Stimulated activated CD4-positive, alpha-beta T cell treated with anti-CD3 and anti-CD28 coated beads, Interleukin-15, amount 100 ng/mL, for 24 hours (primary cell): Measurements from ENCODE around the gene BBOF1.

ENCODE experiments used
- DNase-seq: peaks from one replicate; pipeline ENCODE4 v3.0.0-alpha.2; 2020

Gene BBOF1

DNA sequence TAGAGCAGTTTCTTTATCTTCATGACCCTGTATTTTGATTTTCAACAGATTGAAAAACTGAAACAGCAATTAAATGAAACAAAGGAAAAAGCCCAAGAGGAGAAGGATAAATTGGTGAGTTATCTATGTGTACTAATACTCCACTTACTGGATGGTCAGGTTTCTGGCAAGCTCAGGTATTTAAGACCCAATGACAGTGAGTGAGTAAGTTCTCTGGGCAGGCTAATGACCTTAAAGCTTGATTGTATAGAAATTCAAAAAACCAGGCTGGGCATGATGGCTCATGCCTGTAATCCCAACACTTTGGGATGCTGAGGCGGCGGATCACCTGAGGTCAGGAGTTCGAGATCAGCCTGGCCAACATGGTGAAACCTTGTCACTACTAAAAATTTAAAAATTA lies 10.0 kb downstream of the BBOF1 start:
- no peak for DNase-seq

DNA sequence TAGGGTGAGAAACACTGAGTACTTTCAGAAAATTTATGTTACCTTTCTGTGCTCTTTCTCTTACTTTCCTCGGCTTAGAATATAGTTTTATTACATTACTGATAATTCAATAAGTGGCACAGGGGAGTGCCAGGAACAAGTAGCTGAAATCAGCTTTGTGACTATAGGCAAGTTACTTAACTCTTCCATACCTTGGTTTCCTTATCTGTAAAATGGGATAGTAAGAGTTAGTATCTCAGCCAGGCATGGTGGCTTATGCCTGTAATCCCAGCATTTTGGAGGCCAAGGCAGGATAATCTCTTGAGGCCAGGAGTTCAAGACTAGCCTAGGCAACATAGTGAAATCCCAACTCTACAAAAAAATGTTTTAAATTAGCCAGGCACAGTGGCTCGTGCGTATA lies 15.4 kb downstream of the BBOF1 start:
- DNase-seq = no peak

- DNase-seq = no peak
Measured at GRCh38 chr14:74035556-74035955, 16.4 kb downstream of the BBOF1 start.

GRCh38 chr14:74038020-74038859 lies 19.1 kb downstream of the BBOF1 start:
- DNase-seq = no peak

DNA sequence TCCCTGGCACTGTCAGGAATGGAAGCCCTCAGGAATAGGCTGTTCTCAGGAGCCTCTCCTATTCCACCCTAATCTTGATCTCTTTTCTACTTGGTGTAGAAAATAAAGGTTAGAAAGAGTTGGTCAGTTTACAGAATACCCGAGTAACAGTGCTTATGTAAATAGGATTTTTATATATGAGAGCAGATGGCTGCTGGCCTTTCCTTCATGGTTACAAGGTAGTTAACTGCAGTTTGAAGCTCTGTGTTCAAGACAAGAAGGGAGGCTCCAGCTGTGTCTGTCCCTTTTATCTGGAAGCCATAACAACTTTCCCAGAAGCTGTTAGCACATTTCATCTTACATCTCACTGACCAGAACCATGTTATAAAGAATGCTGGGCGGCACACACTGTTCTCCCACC lies 23.1 kb downstream of the BBOF1 start:
- no peak for DNase-seq

DNA sequence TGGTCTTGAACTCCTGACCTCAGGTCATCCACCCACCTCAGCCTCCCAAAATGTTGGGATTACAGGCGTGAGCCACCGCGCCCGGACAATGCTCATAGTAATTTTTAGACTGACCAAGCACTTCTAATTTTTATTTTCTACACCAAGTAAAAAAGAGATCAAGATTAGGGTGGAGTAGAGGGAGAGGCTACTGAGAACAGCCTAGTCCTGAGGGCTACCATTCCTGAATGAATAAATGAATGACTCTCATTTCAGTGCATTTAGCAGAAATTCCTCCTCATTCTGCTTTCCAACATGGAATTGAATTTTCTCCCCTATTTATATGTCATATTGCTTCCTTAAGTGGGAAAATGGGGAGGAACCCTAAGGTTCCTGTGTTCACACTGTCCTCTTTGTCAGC lies 26.4 kb downstream of the BBOF1 start:
- no peak for DNase-seq

DNA sequence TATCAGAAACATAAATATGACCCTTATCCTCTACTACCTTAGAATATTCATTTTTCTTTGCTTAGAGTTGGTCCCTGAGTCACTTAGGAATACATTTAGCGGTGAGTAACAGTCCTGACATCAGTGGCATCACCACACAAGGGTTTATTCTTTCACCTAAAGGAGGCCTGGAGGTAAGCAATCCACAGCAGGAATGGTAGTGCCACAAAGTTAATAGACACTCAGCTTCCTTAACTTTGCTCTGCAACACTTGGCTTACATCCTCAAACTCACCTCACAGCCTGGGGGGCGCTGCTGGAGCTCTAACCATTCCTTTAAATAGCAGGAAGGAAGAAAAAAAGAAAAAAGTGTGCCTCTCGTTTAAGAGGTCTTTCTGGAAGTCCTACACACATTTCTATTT lies 29.1 kb downstream of the BBOF1 start:
- DNase-seq = no peak

DNA sequence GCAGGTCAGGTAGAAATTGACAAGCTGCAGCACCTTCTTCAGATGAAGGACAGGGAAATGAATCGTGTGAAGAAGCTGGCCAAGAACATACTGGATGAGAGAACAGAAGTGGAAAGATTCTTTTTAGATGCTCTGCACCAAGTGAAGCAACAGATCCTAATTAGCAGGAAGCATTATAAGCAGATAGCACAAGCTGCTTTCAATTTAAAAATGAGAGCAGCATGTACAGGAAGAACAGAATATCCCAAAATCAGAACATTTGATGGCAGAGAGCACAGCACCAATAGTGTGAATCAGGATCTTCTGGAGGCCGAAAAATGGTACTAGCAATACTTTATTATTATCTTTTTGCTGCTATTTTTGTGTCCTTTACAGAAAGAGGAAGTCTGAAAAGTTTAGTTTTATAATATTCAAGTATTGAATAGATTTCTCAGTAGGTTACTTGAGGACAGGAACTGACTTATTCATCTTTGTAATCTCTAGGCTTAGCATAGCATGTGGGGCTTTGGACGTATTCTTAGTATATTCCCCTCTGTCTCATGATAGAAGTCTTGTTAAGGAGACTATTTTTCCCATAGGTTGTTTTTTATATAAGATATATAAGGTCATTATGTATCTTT lies 30.8 kb downstream of the BBOF1 start:
- no peak for DNase-seq

DNA sequence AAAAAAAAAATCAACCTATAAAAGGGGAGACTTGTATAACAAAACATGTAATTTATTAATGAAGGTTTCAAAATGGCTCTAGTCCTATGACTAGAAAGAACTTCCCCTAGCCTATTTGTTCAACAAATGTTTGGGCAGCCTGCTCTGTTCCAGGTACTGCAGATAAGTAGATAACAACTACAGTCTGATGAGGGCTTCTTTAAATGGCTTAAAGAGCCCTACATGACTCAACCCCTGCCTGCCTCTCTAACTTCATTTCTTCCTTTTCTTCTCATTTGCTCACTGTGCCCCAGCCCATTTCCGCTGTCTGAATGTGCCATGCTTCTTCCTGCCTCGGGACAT lies 43.6 kb downstream of the BBOF1 start:
- no peak for DNase-seq

GRCh38 chr14:74064426-74064825 lies 45.3 kb downstream of the BBOF1 start:
- no peak for DNase-seq

DNA sequence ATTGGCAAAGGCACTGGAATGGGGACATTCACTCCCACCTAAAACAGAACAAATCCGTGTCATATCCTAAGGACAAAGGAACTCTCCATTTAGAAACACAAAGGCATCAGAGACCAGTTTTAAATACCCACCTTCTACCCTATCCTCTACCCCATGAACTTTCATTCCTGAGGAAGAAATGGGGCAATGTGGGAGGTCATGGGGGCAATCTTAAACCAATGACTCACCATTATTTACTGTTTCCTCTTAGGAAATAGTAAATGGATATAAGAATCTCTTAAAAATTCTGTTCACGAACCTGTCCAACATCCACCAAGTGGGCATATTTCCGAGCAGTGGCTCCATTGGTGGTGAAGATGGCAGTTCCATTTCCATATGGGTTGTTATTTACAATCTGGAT lies 45.7 kb downstream of the BBOF1 start:
- no peak for DNase-seq

GRCh38 chr14:74065746-74066575 lies 46.8 kb downstream of the BBOF1 start:
- no peak for DNase-seq

DNA sequence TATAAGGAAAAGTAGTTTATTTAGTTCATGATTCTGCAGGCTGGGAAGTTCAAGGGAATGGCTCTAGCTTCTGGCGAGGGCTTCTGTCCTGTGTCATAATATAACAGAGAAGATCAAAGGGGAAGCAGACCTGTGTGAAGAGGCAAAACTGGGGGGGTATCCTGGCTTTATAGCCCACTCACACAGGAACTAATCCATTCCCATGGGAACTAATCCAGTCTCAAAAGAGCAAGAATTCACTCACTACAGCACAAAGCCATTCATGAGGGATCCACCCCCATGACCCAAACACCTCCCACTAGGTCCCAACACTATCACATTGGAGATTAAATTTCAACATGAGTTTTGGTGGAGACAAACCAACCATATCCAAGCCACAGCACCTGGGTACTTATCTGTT lies 58.3 kb downstream of the BBOF1 start:
- no peak for DNase-seq

DNA sequence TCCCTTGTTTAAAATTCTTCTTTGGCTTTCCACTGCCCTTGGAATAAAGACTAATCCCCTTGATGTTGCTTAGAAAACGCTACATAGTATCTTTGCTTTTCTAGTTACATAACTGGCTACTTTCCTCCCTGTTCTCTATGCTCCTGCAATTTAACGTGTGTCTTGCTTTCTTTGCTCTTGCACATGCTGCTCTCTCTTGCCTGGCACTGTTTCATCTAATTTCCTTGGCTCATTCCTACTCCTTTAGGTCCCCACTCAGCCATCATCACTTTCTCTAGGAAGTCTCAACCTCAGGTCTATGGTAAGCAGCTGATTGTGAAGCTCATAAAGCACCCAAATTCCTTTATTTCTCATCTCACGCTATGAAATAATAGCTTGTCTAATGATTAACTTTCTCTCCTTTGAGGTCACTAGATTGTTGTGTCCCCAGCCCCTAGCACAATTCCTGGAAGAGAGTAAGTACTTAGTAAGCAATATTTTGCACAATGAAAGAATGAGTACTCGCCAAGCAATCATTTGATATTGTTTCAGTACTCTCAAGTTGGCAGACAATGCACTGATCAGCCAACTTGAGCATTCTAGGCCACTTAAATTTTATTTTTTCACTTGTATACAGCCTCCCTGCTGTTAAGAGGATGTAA lies 61.8 kb downstream of the BBOF1 start:
- no peak for DNase-seq

- DNase-seq = no peak
Measured at GRCh38 chr14:74081491-74081890, 62.3 kb downstream of the BBOF1 start.

- no peak for DNase-seq
Measured at GRCh38 chr14:74083161-74083560, 64.0 kb downstream of the BBOF1 start.

DNA sequence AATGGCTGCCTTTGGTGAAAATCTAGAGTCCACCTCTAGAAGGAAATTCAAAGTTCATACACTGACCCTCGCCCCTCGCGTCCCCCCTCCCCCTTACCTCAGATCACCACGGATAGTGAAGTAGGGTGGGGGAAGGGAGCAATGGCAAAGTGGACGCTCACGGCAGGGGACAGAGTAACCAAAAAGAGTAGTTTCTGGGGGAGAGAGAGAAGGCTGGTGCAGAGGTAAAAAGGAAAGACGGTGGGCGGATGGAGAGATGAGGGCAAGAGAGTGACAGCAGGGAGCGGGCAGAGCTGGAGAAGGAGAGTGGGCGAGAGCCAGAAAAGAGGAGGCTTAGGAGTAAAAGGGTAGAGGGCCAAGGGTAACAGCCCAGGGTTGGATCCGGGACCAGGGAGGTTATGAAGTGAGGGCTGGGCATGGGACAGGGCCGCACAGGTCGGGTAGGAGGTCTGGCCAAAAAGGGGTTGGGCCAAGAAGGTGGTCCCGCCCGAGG lies 64.7 kb downstream of the BBOF1 start:
- no peak for DNase-seq

DNA sequence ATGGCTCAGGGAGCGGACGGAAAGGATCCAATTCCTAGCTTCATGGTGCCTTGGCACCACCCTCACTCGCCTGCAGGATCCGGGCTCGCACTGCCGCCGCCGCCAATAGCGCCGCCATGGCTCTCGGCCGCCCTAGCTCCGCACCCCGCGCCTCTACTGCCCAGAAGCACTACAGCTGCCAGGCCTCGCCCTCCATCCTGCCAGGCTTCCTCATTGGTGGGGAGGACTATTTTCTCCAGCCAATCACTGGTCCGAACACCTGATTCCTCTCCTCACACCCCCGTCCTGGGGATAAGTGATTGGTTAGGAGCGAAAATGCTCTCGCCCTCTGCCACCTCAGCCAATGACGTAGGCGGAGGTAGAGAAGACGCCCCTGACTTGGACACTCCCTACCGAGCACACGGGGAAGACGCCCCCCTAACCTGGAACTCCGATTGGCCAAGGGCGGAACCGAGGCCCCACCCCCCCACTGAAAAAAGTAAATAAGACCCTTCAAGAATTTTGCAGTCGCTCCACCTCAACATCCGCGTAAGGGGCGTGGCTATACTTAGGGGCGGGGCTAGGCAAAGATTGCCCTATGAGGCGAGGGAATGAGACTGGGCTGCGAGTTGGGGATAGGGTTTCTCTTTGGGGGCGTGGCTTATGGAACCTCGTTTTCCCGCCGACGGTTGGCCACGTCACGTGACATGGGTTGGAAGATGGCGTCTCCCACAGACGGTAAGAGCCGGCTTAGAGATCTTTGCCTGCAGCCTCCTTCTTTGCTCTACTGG lies 65.3 kb downstream of the BBOF1 start, which contains the start of the genes ALDH6A1 and LIN52:
ALDH6A1 (minus strand) TSS at position 177 of the 770 bp plus-strand sequence; CDS start at position 118, 59 bp downstream.
LIN52 (plus strand) TSS at position 680 of the 770 bp plus-strand sequence; CDS start at position 699, 19 bp downstream.
- DNase-seq = peak; percentile 100

- peak; percentile 42 for DNase-seq
Measured at GRCh38 chr14:74085047-74085637, 66.0 kb downstream of the BBOF1 start.

GRCh38 chr14:74085828-74086227 lies 66.7 kb downstream of the BBOF1 start:
- no peak for DNase-seq

DNA sequence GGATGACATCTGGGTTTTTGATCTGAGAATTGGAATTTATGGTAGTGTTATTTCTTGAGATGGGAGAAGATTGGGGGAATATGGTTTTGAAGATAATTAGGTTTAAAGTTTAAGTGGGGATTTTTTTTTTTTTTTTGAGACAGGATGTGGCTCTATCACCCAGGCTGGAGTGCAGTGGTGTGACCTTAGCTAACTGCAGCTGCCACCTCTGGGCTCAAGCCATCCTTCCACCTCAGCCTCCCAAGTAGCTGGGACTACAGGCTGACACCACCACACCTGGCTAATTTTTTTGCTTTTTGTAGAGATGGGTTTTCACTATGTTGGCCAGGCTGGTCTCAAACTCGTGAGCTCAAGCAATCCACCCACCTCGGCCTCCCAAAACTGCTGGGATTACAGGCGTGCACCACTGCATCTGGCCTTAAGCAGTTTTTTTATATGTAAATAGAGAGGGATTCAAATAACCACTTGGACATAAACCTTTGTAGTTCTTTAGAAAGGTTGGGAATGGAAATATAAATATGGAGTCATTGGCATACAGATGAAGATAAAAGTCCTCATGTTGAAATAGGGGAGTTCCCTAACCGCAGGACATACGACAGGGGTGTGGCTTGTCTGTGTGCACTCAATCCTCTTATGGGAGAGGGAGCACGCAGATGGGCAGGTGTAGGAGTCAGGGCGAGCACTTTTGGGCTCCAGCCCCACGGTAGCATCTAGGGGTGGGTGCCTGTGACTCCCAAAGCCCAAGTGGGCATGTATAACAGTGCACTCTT lies 70.3 kb downstream of the BBOF1 start:
- DNase-seq = no peak
